NCI-H146 (cell line): Measurements from ENCODE around the gene RANBP3.
A peak's percentile ranks its signal among the peaks of the same experiment; 100 is the strongest.
"Not testable (repeated sequence)": the region's sequence is repeated elsewhere in the genome, so short reads cannot be mapped to it uniquely, and the experiment has no call there.

Experiments
- DNase-seq: peaks from one replicate; lab custom pipeline; 2025; lab: John Stamatoyannopoulos, UW

The RANBP3 gene

DNA sequence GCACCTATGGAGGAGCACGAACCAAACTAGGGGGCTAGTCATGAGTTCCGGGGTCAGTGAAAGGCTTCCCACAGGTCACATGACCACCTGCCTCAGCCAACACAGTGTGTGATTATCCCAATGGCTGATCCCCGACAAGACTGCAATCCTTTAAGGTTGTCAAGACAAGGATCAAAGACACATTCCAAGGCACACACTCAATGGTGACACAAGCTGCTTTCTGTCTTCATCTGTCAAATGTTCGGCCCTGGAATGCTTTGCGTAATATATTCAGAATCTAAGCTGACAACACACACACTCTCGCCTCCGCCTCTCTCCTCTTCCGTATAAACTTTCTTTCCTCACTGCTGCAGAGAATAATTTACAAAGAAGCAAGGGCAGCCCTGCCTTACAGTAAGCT, 11.7 kb downstream of the RANBP3 start:
- DNase-seq, result no peak

DNA sequence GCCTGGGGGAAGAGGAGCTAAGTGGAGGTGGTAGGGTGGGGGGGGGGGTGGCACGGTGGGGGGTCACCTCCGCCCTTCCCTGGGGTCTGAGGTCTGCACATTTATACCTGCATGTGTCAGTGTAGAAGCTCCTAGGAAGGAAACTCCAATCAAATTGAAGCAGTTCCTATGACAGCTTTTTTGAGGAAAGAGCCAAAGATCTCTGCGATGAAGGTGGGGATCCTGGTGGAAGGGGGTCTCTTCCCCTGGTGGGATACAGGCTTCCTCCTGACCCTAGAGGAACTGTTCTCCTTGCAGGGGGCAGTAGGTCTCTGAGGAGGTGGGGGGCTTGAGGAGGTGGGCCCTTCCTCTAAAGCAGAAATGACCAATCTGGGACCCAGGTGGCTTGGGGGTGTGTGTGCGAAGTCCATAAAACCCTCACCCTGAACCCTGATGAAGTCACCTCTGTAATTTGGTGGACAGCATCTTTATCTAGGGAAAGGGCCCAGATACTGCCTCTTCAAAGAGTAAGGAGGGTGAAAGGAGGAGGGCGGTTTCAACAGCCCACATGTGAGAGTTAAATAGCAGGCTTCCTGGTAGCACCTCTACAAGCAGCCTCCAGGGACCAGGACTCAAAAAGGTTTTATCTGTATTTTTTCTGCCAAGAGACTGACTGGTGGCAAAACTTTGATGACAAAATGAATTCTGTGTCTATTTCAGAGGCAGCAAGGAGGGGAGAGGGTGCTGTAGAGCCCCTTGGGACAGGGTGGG, 12.9 kb downstream of the RANBP3 start:
- no peak for DNase-seq

DNA sequence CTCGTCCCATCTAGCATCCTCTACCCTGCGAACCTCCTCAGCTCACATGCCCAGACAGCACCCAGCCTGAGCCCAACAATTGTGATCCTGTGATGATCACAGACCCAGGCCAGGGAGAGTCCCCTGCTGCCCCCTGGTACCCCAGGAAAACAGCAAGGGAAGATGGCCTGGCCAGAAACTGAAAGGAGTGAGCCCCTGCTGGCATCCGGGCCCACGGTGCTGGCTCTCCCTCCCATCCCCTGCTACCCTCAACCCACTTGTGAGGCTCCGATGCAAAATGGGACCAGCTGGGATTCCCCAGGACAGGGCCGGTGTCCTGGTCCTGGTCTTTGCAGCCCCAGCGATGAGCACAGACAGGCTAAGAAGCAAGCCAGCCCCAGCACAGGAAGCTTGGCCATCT, 14.1 kb downstream of the RANBP3 start:
- DNase-seq, result no peak

DNA sequence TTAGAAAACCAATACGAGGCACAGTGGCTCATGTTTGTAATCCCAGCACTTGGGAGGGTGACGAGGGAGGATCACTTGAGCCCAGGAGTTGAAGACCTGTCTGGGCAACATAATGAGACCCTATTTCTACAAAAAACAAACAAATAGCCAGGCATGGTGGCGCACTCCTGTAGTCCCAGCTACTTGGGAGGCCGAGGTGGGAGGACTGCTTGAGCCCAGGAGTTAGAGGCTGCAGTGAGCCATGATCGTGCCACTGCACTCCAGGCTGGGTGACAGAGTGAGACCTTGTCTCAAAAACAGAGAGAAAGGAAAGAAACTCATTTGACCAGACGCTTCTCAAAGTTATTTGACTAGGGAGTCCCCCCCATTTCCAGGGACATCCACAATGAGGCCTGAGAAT, 14.7 kb downstream of the RANBP3 start:
- DNase-seq, result not testable (repeated sequence)

DNA sequence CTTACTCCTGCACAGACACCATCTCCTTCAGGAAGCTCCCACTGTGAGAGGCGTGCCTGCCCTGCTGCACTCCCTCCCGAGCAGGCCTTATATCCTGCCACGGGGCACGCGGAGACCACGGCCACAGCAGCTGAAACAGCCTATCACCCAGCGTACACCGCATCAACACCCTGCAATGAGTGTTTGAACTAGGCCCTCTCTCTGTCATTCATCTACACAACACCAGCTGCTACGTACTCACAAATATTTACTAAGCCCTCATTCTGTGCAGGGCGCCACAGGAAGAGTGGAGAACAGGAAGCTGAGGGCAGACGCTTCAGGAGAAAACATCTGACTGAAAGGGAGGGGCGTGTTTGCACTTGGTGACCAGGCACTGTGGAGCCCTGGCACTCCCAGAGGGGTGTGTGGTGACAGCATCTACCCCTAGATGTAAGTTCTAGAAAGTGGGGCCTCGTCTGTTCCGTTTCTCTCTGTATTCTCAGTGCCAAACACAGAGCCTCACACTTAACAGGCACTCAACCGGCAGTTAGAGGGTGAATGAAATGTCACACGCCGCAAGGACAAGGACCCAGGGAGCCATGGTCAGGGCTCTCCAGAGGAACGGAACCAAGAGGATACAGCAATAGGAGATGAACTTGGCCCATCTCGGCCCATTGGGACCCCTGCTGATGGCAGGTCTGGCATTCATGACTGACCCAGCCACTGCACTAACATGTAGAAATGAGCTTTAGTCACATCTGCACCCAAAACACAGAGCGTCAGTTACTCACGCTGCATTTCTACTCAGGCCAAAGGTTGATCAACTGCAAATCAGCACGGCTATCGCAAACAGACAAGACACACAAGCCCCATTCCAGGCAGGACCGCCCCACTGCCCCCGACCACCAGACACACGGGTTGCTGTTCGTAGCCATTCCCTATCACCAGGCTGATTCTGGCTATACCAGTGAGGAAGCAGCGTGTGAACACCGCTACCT, 15.7 kb downstream of the RANBP3 start:
- DNase-seq, result peak; percentile 92

DNA sequence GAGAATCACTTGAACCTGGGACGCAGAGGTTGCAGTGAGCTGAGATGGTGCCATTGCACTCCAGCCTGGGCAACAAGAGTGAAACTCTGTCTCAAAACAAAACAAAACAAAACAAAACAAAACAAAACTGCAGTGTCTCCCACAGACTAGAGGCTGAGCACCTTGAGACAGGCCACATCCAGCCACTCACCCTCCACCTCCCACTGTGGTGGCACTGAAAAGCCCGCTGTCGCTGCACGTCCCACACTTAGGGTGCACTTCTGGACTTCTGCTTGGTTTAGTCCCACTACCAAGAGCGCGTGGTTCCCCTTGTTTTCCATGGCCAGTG, 16.3 kb downstream of the RANBP3 start:
- not testable (repeated sequence) for DNase-seq

DNA sequence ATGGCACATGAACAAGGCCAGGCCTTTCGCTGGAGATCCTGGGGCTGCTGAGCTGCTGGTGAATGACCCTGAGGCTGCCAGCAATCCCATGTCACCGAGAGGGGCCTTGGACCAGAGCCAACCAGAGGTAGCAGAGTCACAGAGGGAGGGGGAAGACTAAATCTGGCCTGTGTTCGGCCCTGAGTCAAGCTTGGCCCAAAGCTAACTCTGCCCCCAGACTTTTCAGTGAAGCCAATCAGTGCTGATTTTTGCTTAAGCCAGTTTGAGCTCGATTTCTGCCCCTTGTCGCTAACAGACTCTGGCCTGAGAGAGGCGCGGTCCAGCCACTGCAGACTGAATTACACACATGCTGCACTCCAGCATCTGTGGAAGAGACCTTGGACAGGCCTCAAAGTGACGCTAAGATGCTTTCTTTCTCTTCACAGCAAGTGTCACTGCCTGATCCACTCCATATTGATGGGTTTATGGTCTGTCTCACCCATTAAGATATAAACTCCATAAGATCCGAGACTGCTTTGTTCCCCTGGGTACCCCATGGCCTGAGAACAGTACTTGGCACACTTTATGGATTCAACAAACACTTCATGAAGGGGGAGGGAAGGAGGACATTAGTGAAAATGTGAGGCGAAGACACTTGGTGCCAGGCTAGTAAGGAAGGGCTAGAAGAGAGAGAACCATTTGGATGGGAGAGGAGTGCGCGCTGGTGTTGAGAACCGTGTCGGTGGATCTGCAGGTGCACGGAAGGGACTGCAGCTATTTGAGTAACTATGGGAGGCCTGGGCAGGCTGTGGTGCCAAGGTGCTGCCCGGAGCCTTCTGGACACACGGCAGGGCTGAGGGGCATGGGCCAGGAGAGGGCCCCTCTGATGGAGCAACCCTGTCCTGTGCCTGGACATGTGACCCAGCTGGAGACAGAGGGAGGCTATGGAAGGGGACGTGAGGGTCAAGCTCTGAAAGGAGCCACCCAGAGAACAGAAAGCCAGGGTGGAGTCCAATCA, 17.6 kb downstream of the RANBP3 start:
- no peak for DNase-seq

DNA sequence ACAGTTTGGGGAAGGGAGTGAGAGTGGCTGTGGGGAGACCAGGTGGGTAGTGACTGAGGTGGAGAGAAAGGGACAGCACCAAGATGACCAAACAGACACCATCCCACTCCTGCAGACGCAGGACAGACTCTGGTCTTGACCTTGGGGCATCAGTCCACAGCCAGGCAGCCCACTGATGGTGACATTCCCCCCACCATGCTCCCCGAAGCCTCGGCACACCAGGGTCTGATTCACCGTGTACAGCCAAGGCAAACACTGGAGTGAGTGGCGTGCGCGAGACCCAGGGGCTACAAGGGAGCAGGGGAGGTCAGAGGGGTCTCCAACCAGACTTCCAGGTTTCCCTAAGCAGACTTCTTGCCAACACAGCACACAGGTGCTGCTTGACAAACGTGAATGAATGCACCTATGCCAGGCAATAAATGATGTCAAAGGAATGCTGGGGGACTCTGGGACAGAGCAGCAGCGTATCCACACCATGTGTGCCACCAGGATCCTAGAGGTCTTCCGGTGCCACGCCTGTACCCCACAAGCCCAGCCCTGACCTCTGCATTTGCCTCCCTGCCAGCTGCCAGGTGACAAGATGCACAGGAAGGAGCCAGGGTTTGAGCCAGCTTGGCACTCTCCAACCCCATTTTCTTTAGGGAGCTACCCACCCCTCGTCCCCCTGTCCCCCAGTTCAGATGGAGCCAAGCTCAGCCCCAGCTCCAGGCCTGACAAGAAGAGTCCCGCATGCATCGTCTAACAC, 18.5 kb downstream of the RANBP3 start:
- no peak for DNase-seq

DNA sequence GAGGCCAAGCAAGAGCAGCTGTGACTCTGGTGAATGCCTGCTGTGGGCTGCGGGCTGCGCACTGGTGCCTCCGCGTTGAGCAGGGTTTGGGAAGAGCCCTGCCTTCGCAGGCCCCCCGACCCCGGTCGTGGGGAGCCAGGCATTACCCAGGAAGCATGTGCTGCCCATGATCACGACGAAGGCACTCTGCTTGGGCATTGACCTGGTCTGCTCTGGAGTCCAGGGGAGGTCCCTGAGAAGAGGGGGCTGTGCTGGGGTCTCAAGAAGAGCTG, 19.2 kb downstream of the RANBP3 start:
- no peak for DNase-seq

DNA sequence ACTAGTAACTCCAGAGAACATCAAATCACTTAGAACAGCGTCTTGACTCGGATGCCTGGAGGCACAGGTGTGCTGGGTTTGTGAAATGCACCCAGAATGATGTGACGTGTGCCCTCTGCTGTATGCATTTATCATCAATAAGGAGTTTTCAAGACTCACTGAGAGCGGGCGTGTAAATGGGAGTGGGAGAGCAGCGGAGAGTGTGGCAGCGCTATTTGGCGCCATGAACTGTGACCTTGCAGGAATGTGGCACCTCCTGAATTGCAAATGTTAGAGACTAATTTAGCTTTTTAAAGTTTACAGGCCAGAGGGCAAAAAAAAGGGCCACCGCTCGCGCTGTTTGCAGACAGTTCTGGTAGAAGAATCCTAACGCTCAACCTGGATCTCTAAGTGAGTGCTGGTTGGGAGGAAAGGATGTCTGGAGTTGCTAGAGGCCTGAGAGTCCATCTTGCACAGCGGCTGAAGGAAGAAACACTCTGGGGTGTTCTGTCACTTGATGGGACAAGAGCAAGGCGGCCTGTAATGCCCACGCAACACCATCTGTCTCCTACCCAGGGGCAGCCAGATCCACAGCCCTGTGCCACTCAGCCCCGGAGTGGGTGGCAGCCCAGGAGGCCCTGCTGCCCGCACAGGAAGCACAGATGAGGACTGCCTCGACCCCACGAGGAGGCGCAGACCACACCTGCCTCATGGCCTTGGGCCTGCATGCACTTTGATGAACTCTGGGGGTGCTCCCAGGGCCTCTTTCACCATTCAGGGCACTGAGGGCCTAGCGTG, 19.7 kb downstream of the RANBP3 start:
- DNase-seq, result no peak

DNA sequence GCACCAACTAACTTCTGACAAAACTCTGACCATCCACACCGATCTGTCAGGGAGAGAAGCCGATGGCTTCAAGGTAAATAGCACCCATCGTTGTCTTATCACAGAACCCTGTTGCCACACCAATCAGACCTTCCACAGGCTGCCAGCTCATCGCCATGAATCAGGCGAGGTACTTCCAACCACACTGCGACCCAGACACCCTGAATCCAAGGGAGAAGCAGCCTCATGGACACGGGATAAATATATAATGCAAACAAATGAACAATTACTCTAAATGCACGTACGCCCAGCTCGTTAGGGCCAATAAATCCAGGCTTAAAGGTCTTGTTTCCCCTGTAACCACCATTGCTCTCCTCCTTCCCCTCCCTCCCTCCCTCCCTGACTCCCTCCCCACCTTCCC, 20.8 kb downstream of the RANBP3 start:
- peak; percentile 56 for DNase-seq

DNA sequence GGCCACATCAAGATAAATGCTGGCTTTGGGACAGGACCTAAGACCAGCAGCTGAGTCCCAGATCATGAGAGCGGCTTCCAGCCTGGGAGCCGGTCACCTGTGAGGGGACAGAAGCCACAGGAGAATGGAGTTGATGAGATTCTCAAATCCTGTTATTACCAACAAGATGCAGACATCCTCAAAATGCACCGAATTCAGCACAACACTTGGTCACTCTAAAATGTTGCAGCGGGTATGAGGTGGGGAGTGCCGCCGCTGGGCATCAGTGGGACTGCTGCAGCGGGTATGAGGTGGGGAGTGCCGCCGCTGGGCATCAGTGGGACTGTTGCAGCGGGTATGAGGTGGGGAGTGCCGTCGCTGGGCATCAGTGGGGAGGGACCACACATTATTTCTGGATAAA, 21.2 kb downstream of the RANBP3 start:
- no peak for DNase-seq

DNA sequence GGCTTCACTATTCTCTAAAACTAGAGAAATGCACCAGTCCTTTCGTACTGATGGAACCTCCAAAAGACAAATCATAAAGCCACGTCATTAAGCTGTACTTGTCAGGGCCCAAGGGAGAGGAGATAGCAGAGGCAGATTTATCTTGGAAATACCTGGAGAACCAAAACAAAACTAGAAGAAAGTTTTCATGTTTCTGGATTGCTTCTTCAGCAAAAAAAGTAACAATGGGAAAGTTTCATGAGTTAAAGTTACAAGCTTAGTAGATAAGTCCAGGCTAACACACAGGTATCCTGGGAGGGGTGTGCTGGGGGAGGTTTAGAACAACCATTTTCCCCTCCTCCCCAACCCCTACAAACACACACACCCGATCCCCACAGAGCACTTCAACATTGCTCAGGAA, 21.6 kb downstream of the RANBP3 start:
- DNase-seq, result no peak

DNA sequence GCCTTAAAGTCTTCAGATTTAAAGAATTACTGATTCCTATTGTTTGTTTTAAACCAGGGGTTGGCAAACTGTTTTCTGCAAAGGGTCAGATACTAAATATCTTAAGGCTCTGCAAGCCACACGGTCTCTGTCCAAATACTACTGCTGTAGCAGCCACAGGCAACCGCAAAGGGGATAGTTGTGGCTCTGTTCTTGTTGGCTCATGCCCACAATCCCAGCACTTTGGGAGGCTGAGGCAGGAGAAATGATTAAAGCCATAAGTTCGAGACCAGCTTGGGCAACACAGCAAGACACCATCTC, 22.4 kb downstream of the RANBP3 start:
- DNase-seq, result no peak

DNA sequence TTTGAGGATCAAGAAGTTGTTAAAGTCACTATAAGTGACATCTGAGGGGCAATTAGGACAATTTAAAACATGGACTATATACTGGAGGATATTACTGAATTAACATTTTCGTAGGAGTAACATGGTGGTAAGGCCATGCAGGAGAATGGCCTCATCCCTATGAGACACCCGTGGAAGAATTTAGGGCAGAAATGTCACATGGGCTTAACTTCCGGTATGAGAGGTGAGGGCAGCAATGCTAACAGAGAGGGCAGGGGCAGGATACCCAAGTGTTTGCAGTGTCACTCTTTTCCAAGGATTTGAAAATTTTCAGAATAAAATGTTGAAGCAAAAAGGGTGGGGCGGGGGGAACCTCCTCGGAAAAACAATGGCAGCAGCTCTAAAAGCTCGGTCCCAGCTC, 23.6 kb downstream of the RANBP3 start:
- DNase-seq, result no peak

DNA sequence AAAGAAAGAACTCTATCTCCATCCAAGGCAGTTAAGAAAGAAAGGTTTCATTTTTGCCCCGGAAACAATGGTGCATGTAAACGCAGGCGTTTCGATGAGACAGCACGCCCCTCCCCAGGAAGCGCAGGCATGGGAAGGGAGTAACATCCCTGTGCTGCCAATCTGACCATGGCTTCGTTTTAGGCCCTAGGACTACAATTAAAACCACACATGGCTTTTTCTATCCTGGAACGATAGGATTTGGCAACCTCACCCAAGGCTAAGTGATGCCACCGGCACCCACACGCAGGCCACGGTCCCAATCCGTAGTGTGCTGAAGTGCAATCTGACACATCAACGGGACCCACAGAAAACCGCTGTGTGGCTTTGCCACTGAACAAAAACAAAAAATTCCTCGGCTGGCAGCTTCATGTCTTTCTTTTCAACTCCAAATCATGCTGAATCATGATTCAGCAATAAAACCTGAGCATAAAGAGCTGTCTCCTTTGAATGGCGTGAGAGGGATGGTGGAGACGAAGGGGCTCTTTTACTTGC, 24.2 kb downstream of the RANBP3 start:
- DNase-seq, result no peak

DNA sequence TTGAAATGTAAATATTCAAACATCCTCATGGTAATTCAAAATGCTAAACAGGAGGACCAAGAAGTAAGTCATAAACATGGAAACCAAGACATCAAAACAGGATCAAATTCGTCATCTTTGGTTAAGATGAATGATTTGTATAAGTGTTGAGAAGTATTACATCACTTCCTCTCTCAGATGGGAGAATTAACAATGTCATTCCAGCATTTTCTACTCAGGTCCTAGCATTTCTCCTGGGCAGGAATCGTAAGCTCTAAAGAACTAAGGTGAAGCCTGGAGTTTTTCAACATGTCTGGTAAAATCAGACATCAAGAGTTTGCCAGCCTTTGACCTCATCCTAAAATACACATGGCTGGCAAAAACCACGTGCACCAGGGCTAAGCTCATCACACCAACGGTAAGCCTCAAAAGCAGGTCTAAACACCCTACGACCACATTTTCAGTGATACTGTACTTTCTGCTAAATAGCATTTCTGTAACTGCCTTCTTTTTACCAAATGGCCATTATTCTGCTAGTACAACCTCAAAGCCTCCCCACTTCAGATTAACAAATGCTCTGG, 24.8 kb downstream of the RANBP3 start:
- no peak for DNase-seq

DNA sequence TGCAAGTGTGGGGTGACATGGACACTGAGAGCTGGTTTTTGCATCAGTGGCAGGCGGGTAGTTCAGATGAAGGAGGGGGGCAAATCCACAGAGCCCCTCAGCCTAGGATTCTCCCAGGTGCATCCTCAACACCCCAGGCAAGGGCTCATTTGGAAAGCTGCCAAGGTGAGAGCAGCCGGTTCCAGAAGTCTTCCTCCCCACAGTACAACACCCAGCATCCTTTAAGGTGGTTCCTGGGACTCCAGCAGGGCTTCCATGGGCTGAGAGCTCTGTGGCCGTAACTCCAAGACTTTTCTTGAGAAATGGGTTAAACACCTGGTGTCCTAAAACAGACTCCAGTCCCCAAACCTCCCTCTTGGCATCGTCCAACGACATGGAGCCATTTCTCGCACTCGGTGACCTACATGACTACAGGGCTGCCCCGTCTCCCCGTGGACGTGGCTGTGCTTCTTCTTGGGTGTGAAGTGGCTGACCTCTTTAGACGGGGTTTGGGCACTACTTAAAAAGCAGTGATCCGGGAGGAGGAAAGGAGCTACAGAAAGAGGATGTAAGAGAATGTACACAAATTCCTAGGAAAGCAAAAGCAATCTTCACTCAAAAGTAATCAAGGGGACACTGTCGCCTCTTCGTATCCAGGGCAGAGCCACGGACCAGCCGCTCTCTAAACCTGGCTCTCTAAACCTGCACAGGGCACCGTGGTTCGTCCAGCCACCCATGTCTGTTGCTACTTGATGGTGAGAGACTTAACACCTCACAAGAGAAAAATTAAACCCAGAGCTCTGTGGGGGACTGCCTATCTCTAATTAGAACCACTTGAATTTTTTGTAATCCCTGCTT, 25.5 kb downstream of the RANBP3 start:
- no peak for DNase-seq

DNA sequence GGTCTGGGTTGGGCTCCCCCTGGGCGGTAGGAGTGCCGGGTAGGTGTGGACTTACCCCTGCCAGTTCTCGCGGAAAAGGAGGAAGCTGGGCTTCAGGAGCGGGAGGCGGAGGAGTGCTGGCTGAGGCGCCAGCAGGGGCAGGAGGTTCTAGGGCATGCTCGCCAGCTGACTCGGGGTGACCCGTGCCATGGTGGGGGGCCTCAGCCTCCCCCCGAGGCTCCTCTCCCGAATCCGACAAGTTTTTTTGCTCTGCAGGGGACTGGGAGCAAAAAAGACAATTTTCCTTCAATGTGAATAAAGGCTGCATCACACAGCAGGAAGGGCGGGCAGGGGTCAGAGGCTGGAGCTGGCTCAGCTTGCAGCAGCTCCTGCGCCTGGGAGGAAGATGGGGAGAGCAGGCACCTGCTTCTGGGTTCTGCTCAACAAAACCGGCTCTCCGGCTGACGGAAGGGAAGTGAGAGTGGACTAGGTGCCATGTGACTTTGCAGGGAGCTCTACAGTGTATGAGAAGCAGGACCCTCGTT, 26.5 kb downstream of the RANBP3 start:
- DNase-seq, result no peak
